Adipocyte (in vitro differentiated cells): ENCODE measurements around the gene OR2S2.
"Not testable (repeated sequence)": the region's sequence is repeated elsewhere in the genome, so short reads cannot be mapped to it uniquely, and the experiment has no call there.

Experiments
- DNase-seq: peaks from one replicate; pipeline ENCODE4 v3.0.0-alpha.2; 2015; ENCODE audit warnings: low read depth
- H3K27me3 ChIP-seq: replicated peaks from 2 replicates; pipeline ENCODE4 v1.7.0; 2013; ENCODE audit warnings: mild to moderate bottlenecking, low read length, moderate library complexity; ENCODE audit not compliant: control insufficient read depth, insufficient read depth
- H3K36me3 ChIP-seq: 2 replicates; pipeline ENCODE4 v1.7.0; 2013; ENCODE audit warnings: low read length, mild to moderate bottlenecking, moderate library complexity; ENCODE audit not compliant: control insufficient read depth, insufficient read depth, severe bottlenecking
- H3K4me1 ChIP-seq: 2 replicates; pipeline ENCODE4 v1.7.0; 2013; ENCODE audit warnings: mild to moderate bottlenecking, low read length, moderate library complexity; ENCODE audit not compliant: control insufficient read depth, insufficient read depth
- H3K4me3 ChIP-seq: 2 replicates; pipeline ENCODE4 v1.7.0; 2013; ENCODE audit warnings: mild to moderate bottlenecking, low read length, moderate library complexity
- H3K9ac ChIP-seq: 2 replicates; pipeline ENCODE4 v1.7.0; 2013; ENCODE audit warnings: mild to moderate bottlenecking, low read length, moderate library complexity
- H3K9me3 ChIP-seq: 2 replicates; pipeline ENCODE4 v1.7.0; 2013; ENCODE audit warnings: mild to moderate bottlenecking, low read length, moderate library complexity; ENCODE audit not compliant: control insufficient read depth

OR2S2 gene

GRCh38 chr9:35958104-35958837 lies at the start of gene OR2S2:
Gene OR2S2 (minus strand): TSS chr9:35958154. CDS start chr9:35958098, 56 bp downstream.
- H3K9me3 ChIP-seq, result no peaks in the 10 kb centered on the region
- H3K27me3 ChIP-seq, result no peaks in the 10 kb centered on the region
- no peak within 1 kb of the TSS for H3K9ac ChIP-seq
- no peak within 1 kb of the TSS for H3K4me3 ChIP-seq
- peaks cover 13% of the 10 kb centered on the region for H3K4me1 ChIP-seq
- no peaks in the 10 kb centered on the region for H3K36me3 ChIP-seq
- no peak for DNase-seq

- Histone ChIP-seq H3K9ac (no peak overlapping the region), H3K27me3 (no peaks in the 10 kb centered on the region), H3K4me3 (no peak overlapping the region), H3K36me3 (no peaks in the 10 kb centered on the region), H3K4me1 (no peaks in the 10 kb centered on the region), H3K9me3 (peaks cover 9% of the 10 kb centered on the region)
- DNase-seq, result no peak
Observed at GRCh38 chr9:36007316-36007708, 49.4 kb upstream of the OR2S2 start.

- no peak for DNase-seq
- Histone ChIP-seq H3K4me1 (no peaks in the 10 kb centered on the region), H3K4me3 (no peak overlapping the region), H3K36me3 (no peaks in the 10 kb centered on the region), H3K9me3 (peaks cover 9% of the 10 kb centered on the region), H3K27me3 (no peaks in the 10 kb centered on the region), H3K9ac (no peak overlapping the region)
Observed at GRCh38 chr9:36006549-36007315, 48.8 kb upstream of the OR2S2 start.

- no peaks in the 10 kb centered on the region for H3K4me1 ChIP-seq
- no peaks in the 10 kb centered on the region for H3K36me3 ChIP-seq
- H3K27me3 ChIP-seq, result no peaks in the 10 kb centered on the region
- H3K9ac ChIP-seq, result no peak overlapping the region
- peaks cover 9% of the 10 kb centered on the region for H3K9me3 ChIP-seq
- no peak for DNase-seq
- no peak overlapping the region for H3K4me3 ChIP-seq
Observed at GRCh38 chr9:36005891-36006290, 47.9 kb upstream of the OR2S2 start.

- Histone ChIP-seq H3K27me3 (no peaks in the 10 kb centered on the region), H3K9me3 (peaks cover 12% of the 10 kb centered on the region), H3K9ac (no peak overlapping the region), H3K4me3 (no peak overlapping the region), H3K4me1 (peaks cover 16% of the 10 kb centered on the region), H3K36me3 (no peaks in the 10 kb centered on the region)
- DNase-seq, result no peak
Observed at GRCh38 chr9:35998333-35998732, 40.4 kb upstream of the OR2S2 start.

- H3K36me3 ChIP-seq, DNase-seq, H3K27me3 ChIP-seq, H3K9ac ChIP-seq: not testable (repeated sequence)
- Histone ChIP-seq H3K4me3 (peak overlapping the region; percentile 8), H3K4me1 (peaks cover 16% of the 10 kb centered on the region), H3K9me3 (peaks cover 12% of the 10 kb centered on the region)
Observed at GRCh38 chr9:35997016-35997415, 39.1 kb upstream of the OR2S2 start.

- peaks cover 12% of the 10 kb centered on the region for H3K9me3 ChIP-seq
- peaks cover 16% of the 10 kb centered on the region for H3K4me1 ChIP-seq
- H3K27me3 ChIP-seq, result no peaks in the 10 kb centered on the region
- peak overlapping the region; percentile 8 for H3K4me3 ChIP-seq
- H3K9ac ChIP-seq, result peak overlapping the region; percentile 56
- H3K36me3 ChIP-seq, result no peaks in the 10 kb centered on the region
- peak; percentile 67 for DNase-seq
Observed at GRCh38 chr9:35996358-35996970, 38.5 kb upstream of the OR2S2 start.

GRCh38 chr9:35994959-35995358 lies 37.0 kb upstream of the OR2S2 start:
- Histone ChIP-seq H3K36me3 (no peaks in the 10 kb centered on the region), H3K27me3 (no peaks in the 10 kb centered on the region)
- DNase-seq, result no peak

GRCh38 chr9:35993976-35994720 lies 36.2 kb upstream of the OR2S2 start:
- Histone ChIP-seq H3K9ac (no peak overlapping the region), H3K36me3 (no peaks in the 10 kb centered on the region), H3K4me3 (no peak overlapping the region), H3K27me3 (no peaks in the 10 kb centered on the region), H3K4me1 (peaks cover 18% of the 10 kb centered on the region), H3K9me3 (peaks cover 12% of the 10 kb centered on the region)
- peak; percentile 44 for DNase-seq

More at GRCh38 chr9:35994959-35995358, 37.0 kb upstream of the OR2S2 start:
- H3K4me1 ChIP-seq, result peaks cover 18% of the 10 kb centered on the region
- peaks cover 12% of the 10 kb centered on the region for H3K9me3 ChIP-seq
- H3K4me3 ChIP-seq, result no peak overlapping the region
- H3K9ac ChIP-seq, result no peak overlapping the region

GRCh38 chr9:35993136-35993535 lies 35.2 kb upstream of the OR2S2 start:
- H3K9ac ChIP-seq, result not testable (repeated sequence)

GRCh38 chr9:35990155-35990554 lies 32.2 kb upstream of the OR2S2 start:
- no peak for DNase-seq
- Histone ChIP-seq H3K36me3 (no peaks in the 10 kb centered on the region), H3K4me3 (no peak overlapping the region), H3K9ac (no peak overlapping the region), H3K4me1 (peaks cover 2% of the 10 kb centered on the region), H3K27me3 (no peaks in the 10 kb centered on the region), H3K9me3 (no peaks in the 10 kb centered on the region)

More at GRCh38 chr9:35993136-35993535, 35.2 kb upstream of the OR2S2 start:
- peaks cover 18% of the 10 kb centered on the region for H3K4me1 ChIP-seq
- H3K27me3 ChIP-seq, H3K9me3 ChIP-seq, H3K4me3 ChIP-seq, DNase-seq, H3K36me3 ChIP-seq: not testable (repeated sequence)
